SU-DHL-6 (cell line): ENCODE results near the gene RAD51C.

Experiments
- H2AFZ ChIP-seq: fragments of 200-600 bp; sonication (generic); 2 replicates; pipeline ENCODE4 v1.6.1; 2014; ENCODE audit warnings: low read depth, mild to moderate bottlenecking, moderate library complexity, mixed read lengths, antibody characterized with exemption, low read length; ENCODE audit not compliant: severe bottlenecking
- H3F3A ChIP-seq: fragments of 200-600 bp; shearing (Covaris generic); 2 replicates; pipeline ENCODE4 v1.6.0; 2016; ENCODE audit warnings: antibody characterized with exemption, mild to moderate bottlenecking; ENCODE audit not compliant: insufficient read depth
- H3K27ac ChIP-seq: fragments of 200-600 bp; sonication (generic); 2 replicates; pipeline ENCODE4 v1.5.1; 2016; ENCODE audit warnings: low read depth, mild to moderate bottlenecking, low read length, moderate library complexity, mixed read lengths
- H3K27me3 ChIP-seq: fragments of 200-600 bp; sonication (generic), shearing (Covaris generic); 2 replicates; pipeline ENCODE4 v1.6.0; 2014; ENCODE audit warnings: mild to moderate bottlenecking, low read length
- H3K36me3 ChIP-seq: fragments of 200-600 bp; sonication (generic); 2 replicates; pipeline ENCODE4 v1.6.1; 2014; ENCODE audit warnings: mild to moderate bottlenecking, low read length, mixed read lengths
- H3K4me2 ChIP-seq: fragments of 300-600, 200-600 bp; shearing (Covaris generic), sonication (generic); 2 replicates; pipeline ENCODE4 v1.6.0; 2014; ENCODE audit warnings: low read length, low read depth, mild to moderate bottlenecking; ENCODE audit not compliant: poor library complexity, severe bottlenecking
- H3K4me3 ChIP-seq: fragments of 200-600 bp; sonication (generic); 2 replicates; pipeline ENCODE4 v1.5.1; 2014; ENCODE audit warnings: antibody characterized with exemption, low read length, mild to moderate bottlenecking, mixed read lengths; ENCODE audit not compliant: insufficient read depth, poor library complexity, severe bottlenecking
- H3K79me2 ChIP-seq: fragments of 200-600 bp; sonication (generic); 2 replicates; pipeline ENCODE4 v1.6.1; 2014; ENCODE audit warnings: mild to moderate bottlenecking, low read length, moderate library complexity; ENCODE audit not compliant: insufficient read depth
- H3K9ac ChIP-seq: fragments of 200-600 bp; sonication (generic); 2 replicates; pipeline ENCODE4 v1.7.0; 2014; ENCODE audit warnings: mild to moderate bottlenecking, low read length
- H3K9me2 ChIP-seq: fragments of 200-600 bp; sonication (generic); replicated peaks from 2 replicates; pipeline ENCODE4 v1.6.1; 2014; ENCODE audit warnings: low read length; ENCODE audit not compliant: insufficient read depth
- H3K9me3 ChIP-seq: fragments of 200-600 bp; sonication (generic); 2 replicates; pipeline ENCODE4 v1.6.1; 2014; ENCODE audit warnings: low read length, mixed read lengths; ENCODE audit not compliant: insufficient read depth
- H4K20me1 ChIP-seq: fragments of 200-600 bp; sonication (generic); 2 replicates; pipeline ENCODE4 v1.6.1; 2014; ENCODE audit warnings: low read depth, mild to moderate bottlenecking, antibody characterized with exemption, low read length, moderate library complexity, mixed read lengths
- CTCF ChIP-seq: fragments of 200-600 bp; sonication (generic); IDR thresholded peaks from one replicate; pipeline ENCODE4 v1.5.1; 2017; ENCODE audit warnings: antibody characterized with exemption, mild to moderate bottlenecking, low read length, moderate library complexity; ENCODE audit not compliant: insufficient read depth, poor library complexity, severe bottlenecking
- EZH2phosphoT487 ChIP-seq: fragments of 200-600 bp; sonication (generic), shearing (Covaris generic); conservative IDR thresholded peaks from 2 replicates; pipeline ENCODE4 v1.6.1; 2018; ENCODE audit warnings: mild to moderate bottlenecking, antibody characterized with exemption, low read length, moderate library complexity, mixed read lengths

Gene RAD51C

DNA sequence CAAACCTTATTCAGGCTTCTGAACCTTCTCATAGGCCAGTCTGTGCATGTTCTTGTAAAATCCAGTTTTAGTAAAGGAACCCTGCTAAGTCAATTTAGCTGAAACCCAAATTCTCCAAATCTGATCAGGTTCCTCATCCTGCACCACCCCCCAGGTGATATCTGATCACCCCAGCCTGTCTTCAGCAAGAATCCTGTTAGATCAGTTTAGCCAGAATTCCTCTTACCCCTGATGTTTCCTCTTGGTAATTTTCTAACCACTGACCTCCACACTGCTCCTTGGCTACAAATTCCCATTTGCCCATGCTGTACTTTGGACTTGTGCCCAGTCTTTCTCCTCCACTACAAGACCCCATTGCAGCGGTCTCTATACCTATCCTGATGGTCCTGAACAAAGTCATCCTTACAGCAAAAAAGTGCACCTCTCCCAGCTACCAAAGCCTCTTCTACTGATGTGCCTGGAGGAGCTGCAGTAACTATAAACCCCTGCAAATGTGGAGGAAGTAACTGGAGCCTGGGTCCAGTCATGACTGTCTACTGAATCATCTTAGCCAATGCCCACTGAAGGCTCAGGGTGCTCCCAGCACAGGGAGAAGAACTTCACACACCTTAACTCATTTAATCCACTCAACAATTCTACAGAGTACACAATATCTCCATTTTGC, 24.3 kb upstream of the RAD51C start:
- Histone ChIP-seq H4K20me1 (no peaks in the 10 kb centered on the region), H3K9ac (no peak overlapping the region), H2AFZ (no peak overlapping the region), H3K27ac (no peak overlapping the region), H3F3A (no peaks in the 10 kb centered on the region), H3K36me3 (no peaks in the 10 kb centered on the region), H3K27me3 (no peaks in the 10 kb centered on the region), H3K9me3 (no peaks in the 10 kb centered on the region), H3K4me2 (no peak overlapping the region), H3K9me2 (no peaks in the 10 kb centered on the region), H3K79me2 (no peaks in the 10 kb centered on the region), H3K4me3 (no peak overlapping the region)
- no peak for TF ChIP-seq CTCF
- no peak for TF ChIP-seq EZH2phosphoT487

DNA sequence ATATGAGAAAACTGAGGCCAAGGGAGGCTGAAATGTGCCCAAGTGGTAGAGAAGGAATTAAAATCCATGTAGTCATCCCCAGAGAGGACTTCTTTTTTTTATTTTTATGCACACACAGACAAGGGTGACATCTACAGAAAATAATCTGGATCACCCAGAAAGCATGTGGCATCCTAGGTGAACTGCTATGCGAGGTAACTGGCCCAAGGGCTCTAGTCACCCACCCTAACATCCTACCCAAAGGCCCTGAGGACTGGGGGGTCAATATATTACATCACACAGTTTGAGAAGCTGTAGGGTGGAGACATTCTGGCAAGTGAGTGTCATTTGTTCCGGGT, 23.8 kb upstream of the RAD51C start:
- H3K4me2 ChIP-seq: no peak overlapping the region
- H4K20me1 ChIP-seq: no peaks in the 10 kb centered on the region
- no peaks in the 10 kb centered on the region for H3K27me3 ChIP-seq
- TF ChIP-seq CTCF: no peak
- no peak for TF ChIP-seq EZH2phosphoT487
- no peak overlapping the region for H2AFZ ChIP-seq
- H3K27ac ChIP-seq: no peak overlapping the region
- no peaks in the 10 kb centered on the region for H3K9me3 ChIP-seq
- no peaks in the 10 kb centered on the region for H3K79me2 ChIP-seq
- no peaks in the 10 kb centered on the region for H3K36me3 ChIP-seq
- no peaks in the 10 kb centered on the region for H3K9me2 ChIP-seq
- H3F3A ChIP-seq: no peaks in the 10 kb centered on the region
- no peak overlapping the region for H3K9ac ChIP-seq
- H3K4me3 ChIP-seq: no peak overlapping the region

- no peak overlapping the region for H2AFZ ChIP-seq
- no peaks in the 10 kb centered on the region for H3K9me3 ChIP-seq
- no peaks in the 10 kb centered on the region for H3F3A ChIP-seq
- H3K4me3 ChIP-seq: no peak overlapping the region
- H4K20me1 ChIP-seq: no peaks in the 10 kb centered on the region
- H3K9ac ChIP-seq: no peak overlapping the region
- H3K4me2 ChIP-seq: no peak overlapping the region
- H3K79me2 ChIP-seq: no peaks in the 10 kb centered on the region
- no peaks in the 10 kb centered on the region for H3K9me2 ChIP-seq
- no peaks in the 10 kb centered on the region for H3K36me3 ChIP-seq
- no peaks in the 10 kb centered on the region for H3K27me3 ChIP-seq
- TF ChIP-seq CTCF (no peak), EZH2phosphoT487 (no peak)
- no peak overlapping the region for H3K27ac ChIP-seq
Measured at GRCh38 chr17:58669853-58670252, 22.5 kb upstream of the RAD51C start.

DNA sequence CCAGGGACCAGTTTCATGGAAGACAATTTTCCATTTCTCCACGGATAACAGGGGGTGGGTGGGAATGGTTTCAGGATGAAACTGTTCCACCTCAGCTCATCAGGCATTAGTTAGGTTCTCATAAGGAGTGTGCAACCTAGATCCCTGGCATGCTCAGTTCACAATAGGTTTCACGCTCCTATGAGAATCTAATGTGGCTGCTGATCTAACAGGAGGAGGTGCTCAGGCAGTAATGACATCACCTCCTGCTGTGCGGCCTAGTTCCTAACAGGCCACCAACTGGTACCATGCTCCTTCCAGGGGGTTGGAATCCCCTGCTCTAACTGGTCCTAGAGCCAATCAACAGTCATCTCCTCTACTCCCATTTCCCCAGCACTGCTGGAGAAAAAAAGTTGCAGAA, 20.4 kb upstream of the RAD51C start:
- Histone ChIP-seq H3K36me3 (no peaks in the 10 kb centered on the region), H4K20me1 (no peaks in the 10 kb centered on the region), H3F3A (no peaks in the 10 kb centered on the region), H3K9me3 (no peaks in the 10 kb centered on the region), H3K27me3 (no peaks in the 10 kb centered on the region), H3K4me3 (no peak overlapping the region), H3K27ac (no peak overlapping the region), H2AFZ (no peak overlapping the region), H3K9ac (no peak overlapping the region), H3K79me2 (no peaks in the 10 kb centered on the region), H3K9me2 (no peaks in the 10 kb centered on the region), H3K4me2 (no peak overlapping the region)
- TF ChIP-seq CTCF (no peak), EZH2phosphoT487 (no peak)
